Activated CD8-positive, alpha-beta memory T cell treated with anti-CD3 and anti-CD28 coated beads for 4 hours (primary cell): Measurements from ENCODE around the gene SMARCB1.

ENCODE experiments used
- DNase-seq, 2 donors: peaks; one replicate each; pipeline ENCODE4 v3.0.0-alpha.2; 2020; ENCODE audit warnings: low read depth in 2 of 2

The SMARCB1 gene

DNA sequence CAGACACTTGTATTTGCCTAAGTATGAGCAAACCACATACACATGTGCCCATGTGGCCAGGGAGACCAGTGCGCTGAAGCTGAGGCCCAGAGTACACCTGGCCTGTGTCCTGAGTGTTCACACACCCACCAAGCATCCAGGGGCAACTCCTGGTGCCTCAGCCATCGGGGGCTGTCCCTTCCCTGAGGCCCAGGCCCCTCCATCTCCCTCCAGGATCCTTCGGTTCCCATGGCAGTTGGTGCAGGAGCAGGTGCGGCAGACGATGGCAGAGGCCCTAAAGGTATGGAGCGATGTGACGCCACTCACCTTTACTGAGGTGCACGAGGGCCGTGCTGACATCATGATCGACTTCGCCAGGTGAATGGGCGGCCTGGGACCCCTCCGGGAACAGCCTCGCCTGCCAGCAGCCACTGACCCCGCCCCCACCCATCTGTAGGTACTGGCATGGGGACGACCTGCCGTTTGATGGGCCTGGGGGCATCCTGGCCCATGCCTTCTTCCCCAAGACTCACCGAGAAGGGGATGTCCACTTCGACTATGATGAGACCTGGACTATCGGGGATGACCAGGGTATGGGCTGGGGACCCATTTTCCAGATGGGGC lies 6.5 kb upstream of the SMARCB1 start:
- DNase-seq = no peak

DNA sequence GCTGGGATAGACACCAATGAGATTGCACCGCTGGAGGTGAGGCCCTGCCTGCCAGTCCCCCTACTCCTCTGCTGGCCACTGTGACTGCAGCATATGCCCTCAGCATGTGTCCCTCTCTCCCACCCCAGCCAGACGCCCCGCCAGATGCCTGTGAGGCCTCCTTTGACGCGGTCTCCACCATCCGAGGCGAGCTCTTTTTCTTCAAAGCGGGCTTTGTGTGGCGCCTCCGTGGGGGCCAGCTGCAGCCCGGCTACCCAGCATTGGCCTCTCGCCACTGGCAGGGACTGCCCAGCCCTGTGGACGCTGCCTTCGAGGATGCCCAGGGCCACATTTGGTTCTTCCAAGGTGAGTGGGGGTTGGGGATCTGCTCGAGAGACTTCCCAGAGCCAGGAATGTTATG lies 5.7 kb upstream of the SMARCB1 start:
- no peak for DNase-seq

DNA sequence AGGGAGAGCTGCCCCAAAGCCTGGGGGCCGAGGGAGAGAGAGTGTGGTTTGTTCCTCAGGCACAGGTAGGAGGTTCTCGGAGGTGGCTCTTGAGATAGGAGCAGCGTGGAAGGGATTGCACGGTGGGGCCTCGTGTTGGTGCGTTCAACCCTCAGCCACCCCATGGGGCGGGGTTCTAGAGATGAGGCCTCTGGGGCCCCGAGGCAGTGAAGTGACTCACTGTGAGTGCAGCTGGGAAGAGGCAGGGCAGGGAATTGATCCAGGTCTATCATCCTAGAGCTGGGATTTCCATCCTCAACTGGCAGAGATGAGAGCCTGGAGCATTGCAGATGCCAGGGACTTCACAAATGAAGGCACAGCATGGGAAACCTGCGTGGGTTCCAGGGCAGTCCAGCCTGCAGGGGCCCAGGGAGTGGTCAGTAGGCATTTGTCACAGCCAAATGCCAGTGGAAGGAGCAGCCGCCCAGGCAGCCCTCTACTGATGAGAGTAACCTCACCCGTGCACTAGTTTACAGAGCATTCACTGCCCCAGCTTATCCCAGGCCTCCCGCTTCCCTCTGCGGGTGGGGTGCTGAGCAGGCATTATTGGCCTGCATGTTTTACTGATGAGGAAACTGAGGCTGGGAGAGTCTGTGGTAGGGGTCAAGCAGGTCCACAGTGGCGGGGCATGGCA lies 5.1 kb upstream of the SMARCB1 start:
- no peak for DNase-seq

DNA sequence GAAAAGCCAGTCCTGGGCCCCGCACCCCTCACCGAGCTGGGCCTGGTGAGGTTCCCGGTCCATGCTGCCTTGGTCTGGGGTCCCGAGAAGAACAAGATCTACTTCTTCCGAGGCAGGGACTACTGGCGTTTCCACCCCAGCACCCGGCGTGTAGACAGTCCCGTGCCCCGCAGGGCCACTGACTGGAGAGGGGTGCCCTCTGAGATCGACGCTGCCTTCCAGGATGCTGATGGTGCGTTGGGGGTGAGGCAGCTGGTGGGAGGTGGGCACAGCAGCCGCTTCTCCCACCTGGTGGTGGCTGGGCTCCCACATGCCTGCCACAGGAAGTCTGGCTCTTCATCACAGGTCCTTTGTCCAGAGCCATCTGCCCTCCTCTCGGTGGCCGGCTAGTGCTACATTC lies 4.5 kb upstream of the SMARCB1 start:
- DNase-seq = no peak

DNA sequence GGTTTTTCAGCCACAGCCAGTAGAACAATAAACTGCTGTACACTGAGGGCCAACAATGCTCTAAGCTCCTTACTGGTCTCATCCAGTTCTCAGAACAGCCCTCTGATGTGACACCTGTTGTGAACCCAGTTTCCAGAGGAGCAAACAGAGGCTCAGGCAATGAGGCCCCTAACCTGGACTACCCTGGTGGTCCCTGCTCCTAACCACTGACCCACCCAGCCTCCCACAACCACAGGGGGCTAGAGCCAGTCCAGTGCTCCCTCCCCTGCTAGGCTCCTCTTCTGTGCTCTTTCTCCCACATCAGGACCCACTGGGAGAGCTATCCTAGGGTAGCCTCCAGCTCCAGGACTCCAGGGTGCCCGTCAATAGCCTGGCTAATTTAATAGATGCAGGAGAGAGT lies 4.1 kb upstream of the SMARCB1 start:
- DNase-seq = no peak

DNA sequence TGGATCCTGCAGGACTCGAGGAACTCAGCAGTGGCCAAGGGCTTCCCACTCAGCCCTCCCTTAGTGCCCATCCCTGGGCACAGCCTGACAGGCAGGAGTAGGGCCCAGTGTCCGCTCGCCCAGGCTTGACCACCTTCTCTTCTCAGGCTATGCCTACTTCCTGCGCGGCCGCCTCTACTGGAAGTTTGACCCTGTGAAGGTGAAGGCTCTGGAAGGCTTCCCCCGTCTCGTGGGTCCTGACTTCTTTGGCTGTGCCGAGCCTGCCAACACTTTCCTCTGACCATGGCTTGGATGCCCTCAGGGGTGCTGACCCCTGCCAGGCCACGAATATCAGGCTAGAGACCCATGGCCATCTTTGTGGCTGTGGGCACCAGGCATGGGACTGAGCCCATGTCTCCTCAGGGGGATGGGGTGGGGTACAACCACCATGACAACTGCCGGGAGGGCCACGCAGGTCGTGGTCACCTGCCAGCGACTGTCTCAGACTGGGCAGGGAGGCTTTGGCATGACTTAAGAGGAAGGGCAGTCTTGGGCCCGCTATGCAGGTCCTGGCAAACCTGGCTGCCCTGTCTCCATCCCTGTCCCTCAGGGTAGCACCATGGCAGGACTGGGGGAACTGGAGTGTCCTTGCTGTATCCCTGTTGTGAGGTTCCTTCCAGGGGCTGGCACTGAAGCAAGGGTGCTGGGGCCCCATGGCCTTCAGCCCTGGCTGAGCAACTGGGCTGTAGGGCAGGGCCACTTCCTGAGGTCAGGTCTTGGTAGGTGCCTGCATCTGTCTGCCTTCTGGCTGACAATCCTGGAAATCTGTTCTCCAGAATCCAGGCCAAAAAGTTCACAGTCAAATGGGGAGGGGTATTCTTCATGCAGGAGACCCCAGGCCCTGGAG lies 3.3 kb upstream of the SMARCB1 start:
- no peak for DNase-seq

DNA sequence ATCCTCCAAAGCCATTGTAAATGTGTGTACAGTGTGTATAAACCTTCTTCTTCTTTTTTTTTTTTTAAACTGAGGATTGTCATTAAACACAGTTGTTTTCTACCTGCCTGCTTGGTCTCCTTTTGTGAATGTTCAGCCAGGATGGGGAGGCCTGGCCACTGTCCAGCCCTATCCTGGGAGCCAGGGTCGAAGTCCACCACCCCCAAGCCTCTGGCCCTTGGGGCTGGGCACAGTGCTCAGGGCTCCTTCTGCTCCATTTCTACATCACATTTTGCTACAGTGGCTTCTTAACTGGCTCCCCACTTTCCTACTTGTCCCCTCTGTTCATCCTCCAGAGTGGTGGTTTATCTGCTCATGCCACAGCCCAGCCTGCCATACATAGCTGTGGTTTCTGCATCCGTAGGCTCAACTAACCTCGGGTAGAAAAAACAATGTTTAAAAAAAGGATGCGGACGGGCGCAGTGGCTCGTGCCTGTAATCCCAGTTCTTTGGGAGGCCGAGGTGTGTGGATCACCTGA lies 2.5 kb upstream of the SMARCB1 start:
- DNase-seq = no peak

DNA sequence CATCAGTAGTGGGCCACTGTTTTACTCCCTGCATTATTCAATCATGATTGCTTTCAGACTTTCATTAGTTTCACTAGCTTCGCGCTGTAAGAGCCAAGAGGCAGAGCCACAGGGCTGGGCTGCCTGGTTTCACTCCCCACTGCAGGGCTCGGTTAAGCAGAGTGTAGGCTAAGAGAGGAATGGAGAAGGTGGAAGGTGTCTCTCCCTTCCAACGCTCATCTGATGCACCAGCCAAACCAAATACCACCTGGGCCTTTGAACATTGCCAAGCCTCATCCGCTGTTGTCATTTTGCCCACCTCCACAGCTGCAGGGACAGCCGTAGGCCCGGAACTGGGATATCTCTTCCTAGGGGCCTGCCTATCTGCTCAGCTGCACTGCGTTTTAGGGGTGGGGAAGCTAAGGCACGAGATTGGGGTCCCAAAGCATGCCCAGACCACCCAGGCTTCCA lies 480 bp upstream of the SMARCB1 start:
- DNase-seq = no peak

DNA sequence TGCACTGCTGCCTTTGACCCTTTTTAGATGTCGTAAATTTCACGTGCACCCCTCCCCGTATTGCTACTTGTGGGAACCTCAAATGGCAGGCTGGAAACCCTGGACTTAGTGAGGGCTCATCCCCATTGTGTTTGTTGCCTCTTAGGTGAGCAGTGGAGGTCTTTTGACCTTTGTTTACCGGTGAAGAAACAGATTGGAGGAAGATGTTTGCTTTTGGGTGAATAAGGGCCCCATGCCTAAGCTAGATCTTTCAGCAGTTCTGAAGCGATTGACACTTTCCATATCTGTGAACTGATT lies 782 bp downstream of the SMARCB1 start:
- DNase-seq = no peak

DNA sequence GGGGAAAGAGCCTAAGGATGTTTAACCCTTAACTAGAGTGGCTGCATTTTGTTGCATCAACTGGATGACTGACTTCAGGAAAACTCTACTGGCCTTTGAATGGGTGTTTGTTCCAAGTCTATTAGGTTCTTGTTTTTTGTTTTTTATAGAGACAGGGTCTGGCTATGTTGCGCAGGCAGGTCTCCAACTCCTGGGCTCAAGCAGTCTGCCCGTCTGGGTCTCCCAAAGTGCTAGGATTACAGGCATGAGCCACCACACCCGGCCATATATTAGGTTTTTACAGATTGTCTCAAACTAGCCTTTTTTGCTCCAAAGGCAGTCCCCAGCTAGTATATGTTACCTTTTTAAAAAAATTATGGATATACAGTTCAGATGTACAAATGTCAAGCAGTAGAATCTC lies 1.1 kb downstream of the SMARCB1 start:
- DNase-seq = no peak

DNA sequence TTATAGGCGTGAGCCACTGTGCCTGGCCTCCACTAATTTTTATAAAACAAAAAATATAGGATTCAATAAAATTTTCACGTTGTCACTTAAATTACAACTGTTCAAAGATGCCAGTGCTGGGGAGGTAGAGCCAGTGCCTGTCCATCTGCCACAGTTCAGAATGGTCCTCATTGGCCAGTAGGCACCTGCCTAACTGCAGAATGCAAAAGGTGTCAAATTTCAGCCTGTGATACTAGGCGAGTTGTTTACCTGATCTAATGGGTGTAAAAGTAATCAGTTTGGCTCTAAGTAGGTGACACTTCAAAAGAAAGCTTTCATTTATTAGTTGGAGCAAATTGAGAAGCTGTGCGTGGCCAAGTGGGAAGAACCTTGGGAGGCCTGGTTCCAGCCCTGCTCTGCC lies 2.4 kb downstream of the SMARCB1 start:
- DNase-seq = no peak

DNA sequence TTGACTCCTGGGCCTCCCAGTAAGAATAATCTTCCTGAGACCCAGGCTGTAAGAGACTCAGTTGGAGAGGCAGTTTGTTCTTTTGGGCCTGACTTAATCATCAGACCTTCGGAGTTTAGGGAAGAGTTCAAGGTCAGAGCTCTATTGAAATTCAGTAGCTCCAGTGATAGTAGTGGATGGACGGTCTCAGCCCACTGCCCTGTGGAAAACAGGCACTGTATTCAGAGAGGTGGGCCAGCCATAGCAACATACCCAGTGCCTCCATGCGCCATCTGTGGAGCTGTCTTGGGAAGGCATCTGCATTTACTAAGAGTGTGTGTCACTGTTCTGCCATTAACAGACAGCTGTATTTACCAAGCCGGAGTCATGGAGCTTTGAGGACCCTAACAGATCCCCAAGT lies 2.9 kb downstream of the SMARCB1 start:
- DNase-seq = no peak

DNA sequence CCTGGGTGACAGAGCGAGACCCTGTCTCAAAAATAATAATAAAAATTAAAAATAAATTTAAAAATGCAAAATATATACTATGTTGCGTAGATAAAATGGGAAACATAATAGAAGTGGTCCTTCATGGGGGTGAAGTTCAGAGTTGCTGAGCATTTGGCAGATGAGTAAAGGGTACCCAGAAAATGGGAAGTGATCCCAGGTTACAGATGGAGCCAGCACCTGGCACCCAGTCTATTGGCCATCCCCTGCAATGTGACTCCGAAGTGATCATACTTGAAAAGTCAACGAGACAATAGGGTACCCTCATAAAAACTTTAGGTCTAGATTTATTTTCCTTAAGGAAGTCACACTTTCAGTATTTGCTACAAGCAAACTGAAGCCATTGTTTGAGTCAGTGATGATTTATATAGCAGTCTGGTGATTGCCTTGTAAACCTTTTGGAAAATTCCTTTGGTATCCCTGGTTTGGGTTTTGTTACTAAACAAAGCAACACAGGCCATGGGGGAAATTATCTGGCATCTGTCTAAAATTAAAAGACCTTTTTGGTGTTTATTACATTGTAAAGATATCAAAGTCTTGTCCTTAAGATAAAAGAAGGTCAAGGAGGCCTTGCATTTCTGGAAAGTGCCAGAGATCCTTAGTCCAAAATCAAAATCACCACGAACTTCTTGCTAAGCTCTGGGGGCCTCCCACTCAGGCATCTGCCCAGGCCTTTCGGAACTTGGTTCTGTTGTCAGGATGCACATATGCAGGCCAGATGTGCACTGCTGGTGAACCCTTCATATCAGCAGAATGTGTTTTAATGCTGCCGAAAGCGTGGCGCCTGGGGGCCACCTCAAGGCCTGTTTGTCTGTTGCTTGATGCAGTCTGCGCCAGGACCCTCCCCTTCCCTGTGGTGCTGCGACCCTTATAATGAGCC lies 4.3 kb downstream of the SMARCB1 start:
- DNase-seq = no peak

DNA sequence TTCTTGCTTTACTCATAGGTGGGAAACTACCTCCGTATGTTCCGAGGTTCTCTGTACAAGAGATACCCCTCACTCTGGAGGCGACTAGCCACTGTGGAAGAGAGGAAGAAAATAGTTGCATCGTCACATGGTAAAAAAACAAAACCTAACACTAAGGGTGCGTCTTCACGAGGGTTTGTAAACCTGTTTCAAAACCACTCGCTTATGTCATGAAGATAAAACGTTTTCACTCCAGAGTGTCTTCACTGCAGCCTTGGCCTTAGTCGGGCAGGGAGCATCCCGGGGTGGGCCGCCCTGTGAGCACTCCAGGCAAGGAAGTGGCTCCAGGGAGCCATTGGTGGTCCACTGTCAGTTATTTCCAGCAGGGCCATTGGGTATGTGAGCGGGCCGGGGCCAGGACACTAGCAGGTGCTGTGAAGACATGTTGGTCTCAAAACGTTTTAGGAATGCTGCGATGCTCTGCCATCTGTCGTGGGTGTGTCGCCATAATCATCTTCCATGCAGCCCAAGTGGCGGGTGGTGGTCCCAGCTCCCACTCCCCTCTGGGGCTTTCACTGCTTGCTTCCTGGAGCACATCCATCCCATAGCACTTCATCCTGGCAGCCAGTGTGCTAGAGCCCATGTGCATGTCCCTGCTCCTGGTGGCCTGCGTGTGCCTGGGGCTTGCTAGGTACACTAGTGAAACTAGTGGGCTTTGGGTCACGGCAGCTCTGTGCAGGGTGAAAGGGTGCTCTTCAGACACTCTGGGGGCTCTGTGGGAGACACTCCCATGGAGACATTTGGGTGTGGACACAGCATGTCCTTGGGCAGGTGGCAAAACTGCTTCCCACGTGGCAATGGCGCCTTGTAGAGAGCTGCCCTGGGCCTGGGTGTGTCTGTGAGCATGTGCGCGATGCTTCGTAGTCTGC lies 5.2 kb downstream of the SMARCB1 start:
- no peak for DNase-seq

DNA sequence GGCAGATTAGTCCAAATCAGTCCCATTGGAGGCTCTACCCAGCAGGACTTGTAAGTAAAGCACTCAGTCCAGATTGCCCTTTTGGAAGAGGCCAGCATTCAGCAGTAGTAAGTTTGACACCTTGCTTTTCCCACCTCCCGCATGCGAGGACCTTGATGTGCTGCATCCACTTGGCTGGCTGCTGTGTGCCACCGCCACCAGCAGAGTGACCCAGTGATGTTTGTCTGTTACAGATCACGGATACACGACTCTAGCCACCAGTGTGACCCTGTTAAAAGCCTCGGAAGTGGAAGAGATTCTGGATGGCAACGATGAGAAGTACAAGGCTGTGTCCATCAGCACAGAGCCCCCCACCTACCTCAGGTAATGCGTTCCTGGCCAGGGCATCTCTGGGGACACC lies 6.6 kb downstream of the SMARCB1 start:
- DNase-seq = no peak

DNA sequence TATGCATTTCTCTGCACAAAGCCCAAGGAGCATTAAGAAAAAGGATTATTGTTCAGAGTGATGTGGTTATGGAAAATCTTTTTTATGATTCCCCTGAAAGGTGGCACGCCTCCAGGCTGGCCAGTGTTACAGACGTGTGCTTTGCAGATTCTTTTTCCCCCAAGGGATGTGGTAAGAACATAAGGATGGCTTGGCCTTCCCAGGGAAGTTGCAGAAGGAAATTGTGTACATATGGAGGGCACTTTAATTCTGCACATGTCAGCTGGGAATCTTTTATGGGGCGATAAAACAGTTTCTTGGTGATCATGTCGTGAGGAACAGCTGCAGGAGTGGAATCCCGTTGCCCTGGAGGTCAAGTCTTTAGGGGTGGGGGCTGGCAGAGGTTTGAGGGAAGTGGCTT lies 9.7 kb downstream of the SMARCB1 start:
- no peak for DNase-seq

DNA sequence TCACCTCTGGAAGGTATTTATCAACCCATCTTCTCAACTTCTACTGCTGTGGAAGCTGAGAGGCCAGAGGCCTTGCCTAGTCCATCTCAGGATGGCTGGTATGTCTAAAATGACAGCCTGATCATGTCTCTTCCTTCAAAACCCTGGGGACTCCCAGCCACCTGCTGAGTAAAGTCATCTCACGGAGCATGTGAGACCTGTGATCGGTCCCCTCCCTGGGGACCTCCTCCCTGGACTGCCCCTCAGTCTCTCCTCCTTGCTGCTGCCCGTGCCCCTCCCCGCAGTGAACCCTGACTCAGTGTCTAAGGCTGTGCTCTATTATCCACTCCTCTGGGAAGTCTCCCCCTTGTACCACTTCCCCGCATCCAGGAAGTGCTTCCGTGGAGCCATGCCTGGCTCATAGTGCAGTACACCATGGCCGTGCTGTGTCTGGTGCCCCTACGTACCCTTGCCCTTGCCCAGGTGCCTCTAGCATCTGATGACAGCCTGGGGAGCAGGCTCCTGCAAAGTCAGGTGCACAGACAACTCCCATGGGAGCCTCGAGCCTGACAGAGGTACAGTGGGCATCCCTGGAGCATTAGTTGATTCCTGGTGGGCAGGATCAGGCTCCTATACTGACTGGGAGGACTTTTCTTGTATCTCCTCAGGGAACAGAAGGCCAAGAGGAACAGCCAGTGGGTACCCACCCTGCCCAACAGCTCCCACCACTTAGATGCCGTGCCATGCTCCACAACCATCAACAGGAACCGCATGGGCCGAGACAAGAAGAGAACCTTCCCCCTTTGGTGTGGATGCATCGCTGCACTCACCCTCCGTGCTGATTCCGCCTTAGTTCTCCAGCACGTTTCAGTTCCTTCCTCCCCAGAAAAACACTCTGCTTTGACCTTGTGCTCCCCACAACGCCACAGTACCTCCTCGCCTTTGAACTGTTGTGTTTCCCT lies 13.8 kb downstream of the SMARCB1 start:
- DNase-seq = no peak

DNA sequence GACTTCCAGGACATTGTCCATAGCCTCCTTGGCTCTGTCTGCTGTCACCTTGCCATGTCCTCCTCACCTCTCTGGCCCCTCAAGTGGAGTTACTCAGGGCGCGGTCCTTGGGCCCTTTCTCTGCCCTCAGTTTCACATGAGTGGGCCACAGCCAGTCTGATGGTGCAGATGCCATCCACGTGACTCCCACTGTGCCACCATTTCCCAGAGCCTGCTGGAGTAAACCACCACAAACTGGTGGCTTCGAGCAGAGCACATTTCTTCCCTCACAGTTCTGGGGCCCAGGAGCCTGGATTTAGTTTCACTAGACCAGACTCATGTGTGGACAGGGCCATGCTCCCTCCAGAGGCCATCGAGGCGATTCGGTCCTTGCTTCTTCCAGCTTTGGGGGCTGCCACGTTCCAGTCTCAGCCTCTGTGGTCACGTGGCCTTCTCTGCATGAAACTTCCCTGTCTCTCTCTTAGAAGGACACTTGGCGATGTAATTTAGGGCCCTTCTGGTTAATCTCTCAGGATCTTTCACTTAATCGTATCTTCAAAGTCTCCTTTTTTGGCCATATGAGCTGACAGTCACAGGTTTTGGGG lies 14.6 kb downstream of the SMARCB1 start:
- no peak for DNase-seq

DNA sequence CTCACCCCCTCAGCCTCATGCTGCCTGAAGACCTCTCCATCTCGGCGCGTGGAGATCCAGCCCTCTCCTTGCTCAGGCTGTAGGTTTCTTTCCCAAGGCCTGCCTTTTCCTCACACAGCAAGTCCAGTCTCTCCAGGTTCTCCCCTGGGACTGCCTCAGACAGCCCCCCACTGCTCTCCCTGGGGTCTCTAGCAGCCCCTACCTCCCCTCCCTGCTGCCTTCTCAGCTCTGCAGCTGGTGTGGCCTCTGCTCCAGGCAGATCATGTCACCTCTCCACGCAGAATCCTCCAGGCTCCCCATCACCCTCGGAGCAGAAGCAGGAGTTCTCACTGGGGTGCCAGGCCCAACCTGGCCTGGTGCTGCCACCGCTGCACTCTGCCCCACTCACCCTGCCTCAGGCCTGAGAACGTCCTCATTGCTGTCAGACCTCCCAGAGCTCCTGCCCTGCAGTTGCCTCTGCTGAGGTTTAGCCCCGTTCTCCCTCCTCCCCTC lies 15.2 kb downstream of the SMARCB1 start:
- DNase-seq = no peak
